H1 (cell line): Measurements from ENCODE around the gene HNRNPA3. TPM values are rescaled to one million over a fixed set of nuclear protein-coding genes. Genes with fewer than 3 reads are reported as not detected.

Experiments used
- CTCF ChIA-PET: fragments of 300-600 bp; sonication (Branson Sonifier 250); formaldehyde crosslinking; loops from one replicate; lab custom pipeline; 2021; ENCODE audit not compliant: partially characterized antibody; lab: Charles Lee
- POLR2A ChIA-PET: fragments of 300-600 bp; sonication (Branson Sonifier 250); formaldehyde crosslinking; loops from one replicate; lab custom pipeline; 2021; ENCODE audit warnings: inconsistent platforms; ENCODE audit not compliant: partially characterized antibody; lab: Charles Lee
- DNase-seq, 2 experiments: peaks; one replicate each; pipeline versions ENCODE4 v3.0.0 to v3.0.0-alpha.2; 2010 to 2022; ENCODE audit warnings: low spot score in 2 of 2, low read depth in 1 of 2, mixed read lengths in 1 of 2
- FAIRE-seq: peaks from 2 replicates; lab custom pipeline; 2011; peaks lifted over from hg19 to GRCh38; lab: Jason Lieb, UNC
- H2AFZ ChIP-seq: 2 replicates; pipeline ENCODE4 v1.8.1; 2012; ENCODE audit warnings: low read length, inconsistent platforms
- H2AK5ac ChIP-seq: 2 replicates; pipeline ENCODE4 v1.6.1; 2013; ENCODE audit warnings: low read depth, low read length
- H2BK120ac ChIP-seq: replicated peaks from 2 replicates; pipeline ENCODE3; 2013; ENCODE audit warnings: low read depth, low read length, inconsistent platforms
- H2BK12ac ChIP-seq: 2 replicates; pipeline ENCODE4 v1.6.1; 2013; ENCODE audit warnings: low read depth, low read length
- H2BK15ac ChIP-seq: 2 replicates; pipeline ENCODE4 v1.6.1; 2013; ENCODE audit warnings: low read length
- H2BK20ac ChIP-seq: 2 replicates; pipeline ENCODE4 v1.6.1; 2013; ENCODE audit warnings: low read length
- H2BK5ac ChIP-seq: 2 replicates; pipeline ENCODE4 v1.6.1; 2013; ENCODE audit warnings: low read depth, low read length
- H3K14ac ChIP-seq: 2 replicates; pipeline ENCODE4 v1.6.1; 2013; ENCODE audit warnings: inconsistent platforms; ENCODE audit not compliant: insufficient read length
- H3K18ac ChIP-seq: 2 replicates; pipeline ENCODE4 v1.6.1; 2013; ENCODE audit warnings: low read length; ENCODE audit errors: extremely low read depth
- H3K23ac ChIP-seq: 2 replicates; pipeline ENCODE4 v1.6.1; 2013; ENCODE audit warnings: inconsistent platforms; ENCODE audit not compliant: insufficient read length
- H3K23me2 ChIP-seq: 2 replicates; pipeline ENCODE4 v1.6.1; 2013; ENCODE audit warnings: low read depth, low read length
- H3K27ac ChIP-seq: 2 replicates; pipeline ENCODE4 v1.6.1; 2011; ENCODE audit warnings: low read depth, low read length, inconsistent platforms
- H3K27me3 ChIP-seq, 4 experiments: replicated peaks in 1 of 4; 1 replicate in 1 of 4; 2 replicates in 3 of 4; pipeline versions ENCODE4 v1.6.1 to v1.8.1; 2011 to 2013; ENCODE audit warnings: low read length in 3 of 4, mild to moderate bottlenecking in 3 of 4, inconsistent platforms in 2 of 4, mixed read lengths in 2 of 4, moderate library complexity in 1 of 4; ENCODE audit not compliant: control insufficient read depth in 3 of 4, insufficient read depth in 3 of 4; ENCODE audit errors: extremely low read depth in 1 of 4
- H3K36me3 ChIP-seq, 4 experiments: 2 replicates each; pipeline versions ENCODE4 v1.6.1 to v1.8.1; 2011 to 2013; ENCODE audit warnings: mild to moderate bottlenecking in 4 of 4, low read length in 3 of 4, moderate library complexity in 2 of 4, control low read depth in 1 of 4, inconsistent platforms in 1 of 4; ENCODE audit not compliant: insufficient read depth in 4 of 4, control insufficient read depth in 2 of 4
- H3K4ac ChIP-seq: replicated peaks from 2 replicates; pipeline ENCODE3; 2013; ENCODE audit warnings: low read length, low read depth, mixed read lengths, inconsistent platforms; ENCODE audit not compliant: insufficient read length
- H3K4me1 ChIP-seq, 4 experiments: replicated peaks in 1 of 4; 1 replicate in 1 of 4; 2 replicates in 3 of 4; pipeline versions ENCODE4 v1.6.1 to v1.8.1; 2011 to 2013; ENCODE audit warnings: low read length in 3 of 4, inconsistent platforms in 2 of 4, mixed read lengths in 1 of 4; ENCODE audit not compliant: insufficient read depth in 4 of 4, control insufficient read depth in 3 of 4
- H3K4me2 ChIP-seq, 2 experiments: 2 replicates each; pipeline versions ENCODE4 v1.6.1 to v1.8.1; 2011 to 2013; ENCODE audit warnings: low read depth in 2 of 2, low read length in 2 of 2, control low read depth in 1 of 2, inconsistent platforms in 1 of 2, mild to moderate bottlenecking in 1 of 2; ENCODE audit not compliant: insufficient read depth in 1 of 2
- H3K4me3 ChIP-seq, 4 experiments: fragments of 200-600, 300-600 bp in 1 of 4; sonication (generic), shearing (Covaris generic), sonication (Bioruptor Twin) in 1 of 4; 2 replicates each; pipeline versions ENCODE4 v1.5.1 to v1.8.1; 2011 to 2016; ENCODE audit warnings: low read length in 4 of 4, low read depth in 3 of 4, control low read depth in 2 of 4, inconsistent platforms in 2 of 4, mild to moderate bottlenecking in 2 of 4, mixed read lengths in 1 of 4, moderate library complexity in 1 of 4; ENCODE audit not compliant: insufficient read depth in 2 of 4; ENCODE audit errors: extremely low read depth in 1 of 4
- H3K56ac ChIP-seq: replicated peaks from 2 replicates; pipeline ENCODE3; 2013; ENCODE audit warnings: low read depth, mild to moderate bottlenecking, mixed read lengths, low read length, inconsistent platforms; ENCODE audit not compliant: insufficient read length
- H3K79me1 ChIP-seq: 2 replicates; pipeline ENCODE4 v1.6.1; 2013; ENCODE audit warnings: low read depth, low read length, control low read depth
- H3K79me2 ChIP-seq, 2 experiments: 2 replicates each; pipeline versions ENCODE4 v1.6.1 to v1.8.1; 2012 to 2013; ENCODE audit warnings: low read length in 2 of 2, mild to moderate bottlenecking in 2 of 2, inconsistent platforms in 1 of 2; ENCODE audit not compliant: insufficient read depth in 2 of 2, control insufficient read depth in 1 of 2
- H3K9ac ChIP-seq, 4 experiments: replicated peaks in 1 of 4; 1 replicate in 1 of 4; 2 replicates in 3 of 4; pipeline versions ENCODE4 v1.6.1 to v1.8.1; 2011 to 2013; ENCODE audit warnings: low read depth in 3 of 4, low read length in 3 of 4, control low read depth in 2 of 4, mild to moderate bottlenecking in 2 of 4, moderate library complexity in 2 of 4, inconsistent platforms in 1 of 4; ENCODE audit errors: extremely low read depth in 1 of 4
- H3K9me3 ChIP-seq, 2 experiments: 2 replicates each; pipeline versions ENCODE4 v1.6.1 to v1.8.1; 2012 to 2013; ENCODE audit warnings: mild to moderate bottlenecking in 2 of 2, moderate library complexity in 2 of 2, control low read depth in 1 of 2, inconsistent platforms in 1 of 2, low read depth in 1 of 2, low read length in 1 of 2, mixed read lengths in 1 of 2; ENCODE audit not compliant: insufficient read depth in 2 of 2
- H4K20me1 ChIP-seq, 2 experiments: replicated peaks in 1 of 2; 2 replicates each; pipeline versions ENCODE3 to v1.8.1; 2011 to 2013; ENCODE audit warnings: inconsistent platforms in 2 of 2, low read length in 2 of 2, mild to moderate bottlenecking in 1 of 2; ENCODE audit not compliant: insufficient read depth in 2 of 2, control insufficient read depth in 1 of 2
- H4K5ac ChIP-seq: 2 replicates; pipeline ENCODE4 v1.6.1; 2013; ENCODE audit warnings: low read length, low read depth, mixed read lengths, inconsistent platforms; ENCODE audit not compliant: insufficient read length
- H4K8ac ChIP-seq: 2 replicates; pipeline ENCODE4 v1.8.0; 2013; ENCODE audit warnings: mild to moderate bottlenecking, moderate library complexity, low read length, inconsistent platforms; ENCODE audit not compliant: insufficient read depth; ENCODE audit errors: extremely low read depth
- H4K91ac ChIP-seq: replicated peaks from 2 replicates; pipeline ENCODE3; 2013; ENCODE audit warnings: low read length, mixed read lengths, inconsistent platforms; ENCODE audit not compliant: insufficient read length
- NRF1 ChIP-seq: IDR thresholded peaks from 2 replicates; pipeline ENCODE4 v1.6.1; 2011; ENCODE audit warnings: mild to moderate bottlenecking, low read depth, low read length, improper control_type of control experiment
- POLR2A ChIP-seq, 2 experiments: IDR thresholded peaks; 1 replicate in 1 of 2; 2 replicates in 1 of 2; pipeline ENCODE4 v1.6.1; 2011; ENCODE audit warnings: low read depth in 2 of 2, low read length in 2 of 2, mild to moderate bottlenecking in 2 of 2; ENCODE audit errors: control extremely low read depth in 1 of 2
- POLR2AphosphoS5 ChIP-seq: IDR thresholded peaks from 2 replicates; pipeline ENCODE4 v1.6.1; 2011; ENCODE audit warnings: low read depth, low read length
- RXRA ChIP-seq: IDR thresholded peaks from 2 replicates; pipeline ENCODE4 v1.6.1; 2011; ENCODE audit warnings: low read depth, mild to moderate bottlenecking, low read length, moderate library complexity; ENCODE audit not compliant: insufficient read depth
- SAP30 ChIP-seq: fragments of 300-600 bp; sonication (generic); IDR thresholded peaks from 2 replicates; pipeline ENCODE4 v1.7.1; 2012; ENCODE audit warnings: low read length, moderate library complexity, mild to moderate bottlenecking, inconsistent platforms; ENCODE audit not compliant: insufficient read depth, insufficient replicate concordance
- WGBS, 2 experiments: shearing (Covaris generic) in 1 of 2; methylation state at CpG; one replicate each; pipeline versions ENCODE4 v1.1.6 to v1.1.7; 2013 to 2015; ENCODE audit warnings: low lambda C conversion rate in 2 of 2, mixed read lengths in 2 of 2, inconsistent platforms in 1 of 2, low coverage in 1 of 2, missing lambda C conversion rate in 1 of 2; ENCODE audit not compliant: insufficient replicate concordance in 2 of 2, insufficient coverage in 1 of 2, insufficient read length in 1 of 2; ENCODE audit errors: extremely low coverage in 1 of 2, missing lambda C conversion rate in 1 of 2; 5-methylcytosine and 5-hydroxymethylcytosine counted together
- polyA plus RNA-seq, 7 experiments: library from polyadenylated mRNA; depleted of rRNA in 3 of 7; stranded (reverse) in 5 of 7; unstranded in 2 of 7; fragments of >200 nt in 5 of 7; fragments of 200-250 nt in 2 of 7; gene quantifications; 1 replicate in 5 of 7; 2 replicates in 1 of 7; 4 replicates in 1 of 7; pipeline versions ENCODE4 v1.2.1 to v1.2.3, GENCODE V29; 2011 to 2013; ENCODE audit warnings: missing spikeins in 2 of 7, mixed read lengths in 2 of 7
- total RNA-seq: library from RNA; stranded (reverse); fragmentation: NEBNext Ultra II Directional; extraction: Animal tissue kit (Norgen Biotek cat#: 25700); gene quantifications from 2 replicates; pipeline ENCODE4 v1.2.1, GENCODE V29; 2021

The HNRNPA3 gene
- total and polyA plus RNA-seq, 2 of the 8 experiments (the other 6 are each of a cell fraction or from before 2014, with no cell fraction given): 66.1 to 408 TPM

- H4K8ac ChIP-seq: no peak overlapping the region
- no peak overlapping the region for H3K18ac ChIP-seq
- no peak for DNase-seq
- H2BK15ac ChIP-seq: no peak overlapping the region
- H3K4me3 ChIP-seq: no peak overlapping the region
- no peak overlapping the region for H3K27ac ChIP-seq
- FAIRE-seq: no peak
- peaks cover 21 to 74% (median 54%) of the 10 kb centered on the region in 4 experiments for H3K36me3 ChIP-seq
- no peak overlapping the region for H3K23ac ChIP-seq
- no peak overlapping the region for H3K4ac ChIP-seq
- no peaks in the 10 kb centered on the region; the same call in 1 of the 2 replicates for H3K23me2 ChIP-seq
- H4K5ac ChIP-seq: no peak overlapping the region
- no peak overlapping the region for H3K56ac ChIP-seq
- H2BK12ac ChIP-seq: no peak overlapping the region
- peaks cover 0 to 2% (median under 1%) of the 10 kb centered on the region in 4 experiments; a peak in 1 of 7 replicates for H3K4me1 ChIP-seq
- H2BK20ac ChIP-seq: no peak overlapping the region
- TF ChIP-seq POLR2A (IDR thresholded peaks at IDR 0.05; ENCODE audit: control extremely low read depth in 1 of 2, low read depth in 2 of 2, low read length in 2 of 2) (peak in 1 of 2 experiments; percentile 57; a peak in 2 of 3 replicates), RXRA (no peak), NRF1 (0 out of 2 replicates have a peak, but pooled peaks have one; percentile 7), SAP30 (no peak), POLR2AphosphoS5 (peak; percentile 79)
- TF ChIP-seq, all 59 proteins: peak for 3
- H3K79me1 ChIP-seq: no peaks in the 10 kb centered on the region; the same call in 1 of the 2 replicates
- H4K20me1 ChIP-seq: peaks cover 13 to 17% of the 10 kb centered on the region in 2 experiments
- H4K91ac ChIP-seq: no peak overlapping the region
- no peaks in the 10 kb centered on the region for H3K27me3 ChIP-seq
- H3K79me2 ChIP-seq: peaks cover 10 to 57% of the 10 kb centered on the region in 2 experiments
- H2BK120ac ChIP-seq: no peak overlapping the region
- no peak overlapping the region for H2BK5ac ChIP-seq
- 90% methylated on average over 5 of the region's 5 CpGs; no CpG with 5 or more reads in 1 of the 2 experiments for WGBS, 2 experiments
- H3K9ac ChIP-seq: no peak overlapping the region
- POLR2A ChIA-PET: interaction anchor here (0.7 to 7.3 kb wide), 11 partner anchors 13 to 52 kb away, joined by 3 to 98 read pairs (median 4); no protein-coding TSS in a partner anchor
- H2AFZ ChIP-seq: no peak overlapping the region
- no peak overlapping the region for H2AK5ac ChIP-seq
- no peak overlapping the region for H3K4me2 ChIP-seq
- H3K9me3 ChIP-seq: no peaks in the 10 kb centered on the region
- CTCF ChIA-PET: interaction anchor here (0.7 to 1.3 kb wide), 3 partner anchors 14 to 52 kb away, joined by 3 to 5 read pairs (median 3); no protein-coding TSS in a partner anchor
- H3K14ac ChIP-seq: no peak overlapping the region
These were observed 4.8 kb downstream of the HNRNPA3 start for GRCh38 chr2:177217247-177217843.
